ENCODE measurements around the gene RAC3. TPM values are rescaled to one million over a fixed set of nuclear protein-coding genes. Genes with fewer than 3 reads are reported as not detected.

RAC3 gene
- total RNA-seq, 1 donor, result 1.8 TPM

- no peak overlapping the region for H3K27ac ChIP-seq (ENCODE audit: low read depth, low read length)
- peak; percentile 90 for DNase-seq (ENCODE audit: insufficient read length, low spot score, missing footprints)
- no peak overlapping the region for H3K4me2 ChIP-seq (ENCODE audit: insufficient read depth, low read length)
- H3K36me3 ChIP-seq (ENCODE audit: insufficient read depth, low read length), result peaks cover 33% of the 10 kb centered on the region
- no peak overlapping the region for H2AFZ ChIP-seq (ENCODE audit: low read length)
- H3K4me1 ChIP-seq (ENCODE audit: insufficient read depth, low read length), result peaks cover 12% of the 10 kb centered on the region
- no peaks in the 10 kb centered on the region for H3K27me3 ChIP-seq (ENCODE audit: insufficient read depth, low read length)
- H3K79me2 ChIP-seq (ENCODE audit: insufficient read depth, low read length), result peaks cover 30% of the 10 kb centered on the region
- peaks cover 5% of the 10 kb centered on the region for H4K20me1 ChIP-seq (ENCODE audit: insufficient read depth, low read length)
- TF ChIP-seq CTCF (IDR thresholded peaks at IDR 0.05; ENCODE audit: extremely low read depth, low read depth, low read length), result no peak
- H3K9me3 ChIP-seq (ENCODE audit: low read depth, low read length), result no peaks in the 10 kb centered on the region
- no peak overlapping the region for H3K4me3 ChIP-seq (ENCODE audit: insufficient read depth, low read length)
These were observed 24.7 kb downstream of the RAC3 start for GRCh38 chr17:82055965-82056728.

- DNase-seq (ENCODE audit: insufficient read length, low spot score, missing footprints), result peak; percentile 91
- Histone ChIP-seq H3K4me2 (ENCODE audit: insufficient read depth, low read length) (no peak overlapping the region), H3K4me1 (ENCODE audit: insufficient read depth, low read length) (peaks cover 12% of the 10 kb centered on the region), H3K9me3 (ENCODE audit: low read depth, low read length) (no peaks in the 10 kb centered on the region), H3K27ac (ENCODE audit: low read depth, low read length) (no peak overlapping the region), H3K36me3 (ENCODE audit: insufficient read depth, low read length) (peaks cover 37% of the 10 kb centered on the region), H2AFZ (ENCODE audit: low read length) (no peak overlapping the region), H4K20me1 (ENCODE audit: insufficient read depth, low read length) (peaks cover 7% of the 10 kb centered on the region), H3K27me3 (ENCODE audit: insufficient read depth, low read length) (no peaks in the 10 kb centered on the region), H3K79me2 (ENCODE audit: insufficient read depth, low read length) (peaks cover 27% of the 10 kb centered on the region), H3K4me3 (ENCODE audit: insufficient read depth, low read length) (no peak overlapping the region)
- no peak for TF ChIP-seq CTCF (IDR thresholded peaks at IDR 0.05; ENCODE audit: extremely low read depth, low read depth, low read length)
These were observed 25.5 kb downstream of the RAC3 start for GRCh38 chr17:82056729-82057621.

GRCh38 chr17:82058230-82058854, 26.9 kb downstream of the RAC3 start:
- no peak for TF ChIP-seq CTCF (IDR thresholded peaks at IDR 0.05; ENCODE audit: extremely low read depth, low read depth, low read length)
- Histone ChIP-seq H3K9me3 (ENCODE audit: low read depth, low read length) (no peaks in the 10 kb centered on the region), H3K4me1 (ENCODE audit: insufficient read depth, low read length) (peaks cover under 1% of the 10 kb centered on the region), H3K27me3 (ENCODE audit: insufficient read depth, low read length) (no peaks in the 10 kb centered on the region), H3K79me2 (ENCODE audit: insufficient read depth, low read length) (peaks cover 16% of the 10 kb centered on the region), H2AFZ (ENCODE audit: low read length) (no peak overlapping the region), H3K36me3 (ENCODE audit: insufficient read depth, low read length) (peaks cover 46% of the 10 kb centered on the region), H3K4me3 (ENCODE audit: insufficient read depth, low read length) (no peak overlapping the region), H3K27ac (ENCODE audit: low read depth, low read length) (no peak overlapping the region), H3K4me2 (ENCODE audit: insufficient read depth, low read length) (no peak overlapping the region), H4K20me1 (ENCODE audit: insufficient read depth, low read length) (peaks cover 3% of the 10 kb centered on the region)
- DNase-seq (ENCODE audit: insufficient read length, low spot score, missing footprints), result peak; percentile 84

Data from osteoblast (primary cell).